Measurements from ENCODE around the gene TYK2. TPM values are rescaled to one million over a fixed set of nuclear protein-coding genes. Genes with fewer than 3 reads are reported as not detected.

Gene TYK2
- total and polyA plus RNA-seq, 9 of the 15 experiments (the other 6 are each of a cell fraction or from before 2014, with no cell fraction given): 15.0 to 182 (median 85.9) TPM

- peak in 1 of 2 experiments; percentile 43 for TF ChIP-seq AFF1 (IDR thresholded peaks at IDR 0.05; ENCODE audit: low read depth in 1 of 2, partially characterized antibody in 2 of 2)
- no peak for TF ChIP-seq EZH2 (IDR thresholded peaks at IDR 0.05; ENCODE audit: borderline replicate concordance, low read depth, low read length)
- no peak for TF ChIP-seq NCOA6 (IDR thresholded peaks at IDR 0.05)
- TF ChIP-seq JUN (IDR thresholded peaks at IDR 0.05; ENCODE audit: borderline replicate concordance, low read depth, low read length): peak; percentile 73; the same call in 1 of the 2 replicates
- TF ChIP-seq JUN (CRISPR knock-in tag; IDR thresholded peaks at IDR 0.05; ENCODE audit: borderline replicate concordance): no peak
- TF ChIP-seq RBFOX2 (IDR thresholded peaks at IDR 0.05; ENCODE audit: low read depth, low read length): peak; percentile 76
- no peak for TF ChIP-seq BCLAF1 (IDR thresholded peaks at IDR 0.05; ENCODE audit: borderline replicate concordance in 1 of 2, control insufficient read depth in 1 of 2, low read depth in 2 of 2, low read length in 1 of 2)
- peak; percentile 93 to 95 for TF ChIP-seq NRF1 (conservative IDR thresholded peaks at IDR 0.05 in 1 of 2, IDR thresholded peaks at IDR 0.05 in 1 of 2)
- TF ChIP-seq MNT (conservative IDR thresholded peaks at IDR 0.05): peak; percentile 87 to 95
- TF ChIP-seq ILK (tag; IDR thresholded peaks at IDR 0.05; ENCODE audit: borderline replicate concordance, low read depth): no peak
- peak; percentile 34; the same call in 1 of the 2 replicates for TF ChIP-seq THRB (CRISPR knock-in tag; conservative IDR thresholded peaks at IDR 0.05)
- no peak for TF ChIP-seq YBX1 (IDR thresholded peaks at IDR 0.05)
- TF ChIP-seq BHLHE40 (IDR thresholded peaks at IDR 0.05; ENCODE audit: low read length): peak; percentile 94
- TF ChIP-seq ZBED1 (IDR thresholded peaks at IDR 0.05): 0 out of 2 replicates have a peak, but pooled peaks have one; percentile 34
- no peak for TF ChIP-seq ZNF668 (CRISPR knock-in tag; IDR thresholded peaks at IDR 0.05)
Observed at GRCh38 chr19:10315335-10316214, 64.8 kb downstream of the TYK2 start, which contains the start of gene FDX2 (continued).

Data from K562 (cell line).